H9 (cell line): ENCODE measurements around the gene ATP6AP1. TPM values are rescaled to one million over a fixed set of nuclear protein-coding genes. Genes with fewer than 3 reads are reported as not detected.

Experiments
- DNase-seq: peaks from one replicate; pipeline ENCODE4 v3.0.0-alpha.2; 2017
- H2AFZ ChIP-seq: one replicate; pipeline ENCODE4 v1.6.1; 2013; ENCODE audit warnings: mild to moderate bottlenecking, low read length, control low read depth, moderate library complexity
- H2AK5ac ChIP-seq: 2 replicates; pipeline ENCODE4 v1.6.1; 2013; ENCODE audit warnings: low read length, control low read depth, mixed read lengths; ENCODE audit not compliant: insufficient read length
- H2BK120ac ChIP-seq: one replicate; pipeline ENCODE4 v1.6.1; 2013; ENCODE audit warnings: low read depth, mild to moderate bottlenecking, low read length, control low read depth, inconsistent platforms; ENCODE audit not compliant: poor library complexity, severe bottlenecking
- H2BK12ac ChIP-seq: 2 replicates; pipeline ENCODE4 v1.6.1; 2013; ENCODE audit warnings: low read length, control low read depth, mixed read lengths, low read depth; ENCODE audit not compliant: insufficient read length
- H2BK15ac ChIP-seq: 2 replicates; pipeline ENCODE4 v1.6.1; 2013; ENCODE audit warnings: low read depth, low read length, control low read depth
- H2BK20ac ChIP-seq: one replicate; pipeline ENCODE4 v1.6.1; 2013; ENCODE audit warnings: low read depth, mild to moderate bottlenecking, low read length, control low read depth, inconsistent platforms; ENCODE audit not compliant: poor library complexity, severe bottlenecking
- H2BK5ac ChIP-seq: 2 replicates; pipeline ENCODE4 v1.6.1; 2013; ENCODE audit warnings: low read length, control low read depth, mixed read lengths; ENCODE audit not compliant: insufficient read length
- H3K14ac ChIP-seq: 2 replicates; pipeline ENCODE4 v1.6.1; 2013; ENCODE audit warnings: low read length, control low read depth; ENCODE audit not compliant: insufficient read depth
- H3K18ac ChIP-seq: 2 replicates; pipeline ENCODE4 v1.6.1; 2013; ENCODE audit warnings: low read depth, mild to moderate bottlenecking, mixed read lengths, low read length, control low read depth; ENCODE audit not compliant: insufficient read length
- H3K23ac ChIP-seq: 2 replicates; pipeline ENCODE4 v1.6.1; 2013; ENCODE audit warnings: low read length, control low read depth, mixed read lengths, low read depth; ENCODE audit not compliant: insufficient read length
- H3K23me2 ChIP-seq: 2 replicates; pipeline ENCODE4 v1.6.1; 2013; ENCODE audit warnings: low read depth, mild to moderate bottlenecking, mixed read lengths, low read length, control low read depth; ENCODE audit not compliant: insufficient read length, poor library complexity, severe bottlenecking
- H3K27ac ChIP-seq: 2 replicates; pipeline ENCODE4 v1.5.1; 2013; ENCODE audit warnings: low read length, control low read depth, mixed read lengths, low read depth; ENCODE audit not compliant: insufficient read length
- H3K27me3 ChIP-seq: 2 replicates; pipeline ENCODE4 v1.6.1; 2013; ENCODE audit warnings: low read length, control low read depth, inconsistent platforms; ENCODE audit not compliant: insufficient read depth
- H3K4ac ChIP-seq: 2 replicates; pipeline ENCODE4 v1.6.1; 2013; ENCODE audit warnings: low read depth, mild to moderate bottlenecking, control low read depth, inconsistent platforms, low read length, moderate library complexity
- H3K4me1 ChIP-seq: 2 replicates; pipeline ENCODE4 v1.6.1; 2013; ENCODE audit warnings: low read length, control low read depth, inconsistent platforms; ENCODE audit not compliant: insufficient read depth
- H3K4me2 ChIP-seq: 2 replicates; pipeline ENCODE4 v1.6.1; 2013; ENCODE audit warnings: low read length, control low read depth, mixed read lengths; ENCODE audit not compliant: insufficient read length, insufficient read depth
- H3K56ac ChIP-seq: 2 replicates; pipeline ENCODE4 v1.6.1; 2013; ENCODE audit warnings: low read depth, mild to moderate bottlenecking, mixed read lengths, low read length, control low read depth; ENCODE audit not compliant: insufficient read length
- H3K79me1 ChIP-seq: 2 replicates; pipeline ENCODE4 v1.6.1; 2013; ENCODE audit warnings: low read depth, mild to moderate bottlenecking, moderate library complexity, low read length, control low read depth, inconsistent platforms; ENCODE audit not compliant: insufficient read depth, poor library complexity, severe bottlenecking
- H3K79me2 ChIP-seq: 2 replicates; pipeline ENCODE4 v1.6.1; 2013; ENCODE audit warnings: low read length, control low read depth, inconsistent platforms; ENCODE audit not compliant: insufficient read depth
- H3K9ac ChIP-seq: 2 replicates; pipeline ENCODE4 v1.6.1; 2013; ENCODE audit warnings: low read length, control low read depth, mixed read lengths; ENCODE audit not compliant: insufficient read length; ENCODE audit errors: extremely low read depth
- H3K9me3 ChIP-seq: one replicate; pipeline ENCODE4 v1.6.1; 2013; ENCODE audit warnings: low read depth, low read length, inconsistent platforms; ENCODE audit not compliant: control insufficient read depth
- H3T11ph ChIP-seq: one replicate; pipeline ENCODE4 v1.6.1; 2013; ENCODE audit warnings: mild to moderate bottlenecking, low read length, control low read depth, inconsistent platforms
- H4K20me1 ChIP-seq: one replicate; pipeline ENCODE4 v1.6.1; 2013; ENCODE audit not compliant: control insufficient read depth, insufficient read length, insufficient read depth
- H4K5ac ChIP-seq: 2 replicates; pipeline ENCODE4 v1.6.1; 2013; ENCODE audit warnings: low read depth, mild to moderate bottlenecking, mixed read lengths, low read length, control low read depth; ENCODE audit not compliant: insufficient read length
- H4K8ac ChIP-seq: replicated peaks from 2 replicates; pipeline ENCODE4 v1.6.1; 2013; ENCODE audit warnings: low read length, control low read depth, mixed read lengths, low read depth; ENCODE audit not compliant: insufficient read length
- H4K91ac ChIP-seq: 2 replicates; pipeline ENCODE4 v1.6.1; 2013; ENCODE audit warnings: low read depth, mild to moderate bottlenecking, moderate library complexity, mixed read lengths, low read length, control low read depth; ENCODE audit not compliant: insufficient read length
- H3K27ac Mint-ChIP-seq, 3 experiments: 2 replicates in 2 of 3; 3 replicates in 1 of 3; pipeline ENCODE4 v1.8.0; 2020 to 2021; ENCODE audit warnings: mixed read lengths in 3 of 3, mild to moderate bottlenecking in 1 of 3, moderate library complexity in 1 of 3
- H3K27me3 Mint-ChIP-seq: 2 replicates; pipeline ENCODE4 v1.8.0; 2021; ENCODE audit warnings: low read depth, mild to moderate bottlenecking, moderate library complexity, mixed read lengths
- H3K36me3 Mint-ChIP-seq, 3 experiments: 2 replicates in 2 of 3; 3 replicates in 1 of 3; pipeline ENCODE4 v1.8.0; 2020 to 2021; ENCODE audit warnings: low read depth in 3 of 3, mixed read lengths in 3 of 3; ENCODE audit not compliant: insufficient read depth in 1 of 3
- H3K4me1 Mint-ChIP-seq, 2 experiments: 2 replicates each; pipeline ENCODE4 v1.8.0; 2020; ENCODE audit warnings: mixed read lengths in 2 of 2
- H3K4me3 Mint-ChIP-seq, 2 experiments: 2 replicates in 1 of 2; 3 replicates in 1 of 2; pipeline ENCODE4 v1.8.0; 2020 to 2021; ENCODE audit warnings: mild to moderate bottlenecking in 2 of 2, mixed read lengths in 2 of 2, moderate library complexity in 1 of 2
- H3K9me3 Mint-ChIP-seq, 2 experiments: 2 replicates in 1 of 2; 3 replicates in 1 of 2; pipeline ENCODE4 v1.8.0; 2020; ENCODE audit warnings: mild to moderate bottlenecking in 2 of 2, mixed read lengths in 2 of 2, moderate library complexity in 1 of 2
- CTCF ChIP-seq: fragments of 200-600 bp; sonication (generic); conservative IDR thresholded peaks from 3 replicates; pipeline ENCODE4 v1.8.0; 2021; ENCODE audit warnings: antibody characterized with exemption, mild to moderate bottlenecking
- WGBS: extraction: QIAGEN DNeasy Blood & Tissue Kit; methylation state at CpG from one replicate; pipeline ENCODE4 v1.1.7; 2013; ENCODE audit warnings: missing lambda C conversion rate, low lambda C conversion rate, mixed read lengths; ENCODE audit not compliant: insufficient read length; ENCODE audit errors: extremely low coverage; 5-methylcytosine and 5-hydroxymethylcytosine counted together
- total RNA-seq: library from RNA; stranded (reverse); gene quantifications from 2 replicates; pipeline ENCODE4 v1.2.1, GENCODE V29; 2021

ATP6AP1 gene
- total RNA-seq, 1 experiment from 2014 or later = 45.6 TPM

DNA sequence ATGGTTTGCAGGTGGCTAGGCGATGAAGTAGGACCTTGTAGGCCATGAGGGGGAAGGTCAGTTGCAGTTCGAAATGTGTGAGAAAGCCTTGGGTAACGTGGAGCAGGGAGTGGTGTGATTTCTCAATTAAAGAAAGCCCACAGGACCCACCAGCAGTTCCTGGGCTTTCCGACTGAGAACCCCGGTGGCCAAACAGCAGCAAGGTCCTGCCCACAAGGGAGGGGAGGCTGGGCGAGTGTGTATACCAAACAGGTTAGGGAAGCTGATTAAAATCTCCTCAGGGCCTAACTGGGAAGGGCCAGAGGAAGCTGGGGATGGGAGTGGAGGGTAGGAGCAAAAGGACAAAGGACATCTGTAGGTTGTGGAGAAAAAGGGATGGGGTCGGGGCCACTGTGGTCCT, 2.4 kb downstream of the ATP6AP1 start:
- no peak overlapping the region for H3K9ac ChIP-seq

More for the DNA sequence above, 2.4 kb downstream of the ATP6AP1 start:
- Histone ChIP-seq H4K5ac (no peak overlapping the region), H3K4ac (no peak overlapping the region), H3K23me2 (no peaks in the 10 kb centered on the region), H3K18ac (no peak overlapping the region), H3K4me1 (no peaks in the 10 kb centered on the region), H4K20me1 (no peaks in the 10 kb centered on the region), H2BK12ac (no peak overlapping the region), H2BK20ac (no peak overlapping the region), H3K27me3 (no peaks in the 10 kb centered on the region), H2BK120ac (no peak overlapping the region), H2BK15ac (no peak overlapping the region), H3K79me1 (no peaks in the 10 kb centered on the region), H2AK5ac (no peak overlapping the region), H3K23ac (no peak overlapping the region), H3K4me2 (no peak overlapping the region), H3K56ac (no peak overlapping the region), H3K9me3 (peaks cover 39% of the 10 kb centered on the region), H2AFZ (no peak overlapping the region), H2BK5ac (no peak overlapping the region), H4K8ac (no peak overlapping the region), H4K91ac (no peak overlapping the region), H3T11ph (no peak overlapping the region), H3K27ac (no peak overlapping the region), H3K79me2 (no peaks in the 10 kb centered on the region), H3K14ac (no peak overlapping the region)
- Mint-ChIP-seq H3K4me1 (peaks cover 7 to 22% of the 10 kb centered on the region in 2 experiments), H3K27ac (peak overlapping the region in 1 of 3 experiments; percentile 30; a peak in 2 of 7 replicates), H3K36me3 (peaks cover 15 to 50% (median 39%) of the 10 kb centered on the region in 3 experiments), H3K9me3 (peaks cover 72 to 82% of the 10 kb centered on the region in 2 experiments), H3K27me3 (no peaks in the 10 kb centered on the region), H3K4me3 (peak overlapping the region; percentile 5 to 53; a peak in 3 of 5 replicates)
- no peak for DNase-seq
- TF ChIP-seq CTCF = no peak
- no CpG with 5 or more reads among the region's 7 CpGs for WGBS
